Smooth muscle cell (in vitro differentiated cells): Measurements from ENCODE around the gene SLC15A3. TPM values are rescaled to one million over a fixed set of nuclear protein-coding genes. Genes with fewer than 3 reads are reported as not detected.

ENCODE experiments used
- DNase-seq: peaks from one replicate; lab custom pipeline; 2025; ENCODE audit not compliant: unreplicated experiment; lab: John Stamatoyannopoulos, UW
- H2AFZ ChIP-seq: fragments of 200-600 bp; sonication (generic); 2 replicates; pipeline ENCODE4 v1.6.0; 2016; ENCODE audit warnings: antibody characterized with exemption, low read depth, mild to moderate bottlenecking
- H3F3A ChIP-seq: fragments of 200-600 bp; sonication (generic); 2 replicates; pipeline ENCODE4 v1.6.0; 2017; ENCODE audit warnings: antibody characterized with exemption, low read depth
- H3K27ac ChIP-seq: fragments of 200-600 bp; sonication (generic); 2 replicates; pipeline ENCODE4 v1.5.1; 2016; ENCODE audit warnings: low read depth, mild to moderate bottlenecking
- H3K27me3 ChIP-seq: fragments of 200-600 bp; sonication (generic); 2 replicates; pipeline ENCODE4 v1.6.1; 2016; ENCODE audit warnings: low read depth, mild to moderate bottlenecking
- H3K36me3 ChIP-seq: fragments of 200-600 bp; sonication (generic); 2 replicates; pipeline ENCODE4 v1.5.1; 2016; ENCODE audit warnings: low read depth
- H3K4me1 ChIP-seq: fragments of 200-600 bp; sonication (generic); 2 replicates; pipeline ENCODE4 v1.5.1; 2016; ENCODE audit warnings: low read depth
- H3K4me2 ChIP-seq: fragments of 200-600 bp; sonication (generic); 2 replicates; pipeline ENCODE4 v1.6.0; 2016; ENCODE audit warnings: mild to moderate bottlenecking
- H3K4me3 ChIP-seq: fragments of 200-600 bp; sonication (generic); 2 replicates; pipeline ENCODE4 v1.5.1; 2016; ENCODE audit warnings: mild to moderate bottlenecking
- H3K79me2 ChIP-seq: fragments of 200-600 bp; sonication (generic); 2 replicates; pipeline ENCODE4 v1.6.0; 2016; ENCODE audit warnings: low read depth, mild to moderate bottlenecking
- H3K9ac ChIP-seq: fragments of 200-600 bp; sonication (generic); 2 replicates; pipeline ENCODE4 v1.6.0; 2016; ENCODE audit warnings: low read depth
- H3K9me3 ChIP-seq: fragments of 200-600 bp; sonication (generic); replicated peaks from 2 replicates; pipeline ENCODE4 v1.5.1; 2016; ENCODE audit warnings: low read depth
- H4K20me1 ChIP-seq: fragments of 200-600 bp; sonication (generic); 2 replicates; pipeline ENCODE4 v1.6.0; 2016; ENCODE audit warnings: low read depth
- WGBS: methylation state at CpG from one replicate; pipeline ENCODE4 v1.1.7; 2016; ENCODE audit warnings: low lambda C conversion rate; 5-methylcytosine and 5-hydroxymethylcytosine counted together
- polyA plus RNA-seq: library from polyadenylated mRNA; unstranded; fragments of >200 nt; fragmentation: Nextera tagmentation; extraction: Ambion mirVana; gene quantifications from 2 replicates; pipeline ENCODE4 v1.2.1, GENCODE V29; 2016
- total RNA-seq: library from RNA; depleted of rRNA; stranded (reverse); fragments of >200 nt; gene quantifications from 2 replicates; pipeline ENCODE4 v1.2.3, GENCODE V29; 2014
- TF ChIP-seq, protein P1 (sequence below): fragments of 200-600 bp; sonication (generic); IDR thresholded peaks from 2 replicates; pipeline ENCODE4 v1.5.1; 2017; ENCODE audit warnings: borderline replicate concordance, mild to moderate bottlenecking, antibody characterized with exemption; ENCODE audit not compliant: insufficient read depth, poor library complexity, severe bottlenecking

Gene SLC15A3
- total and polyA plus RNA-seq, 2 experiments from 2014 or later, result 0.27 to 0.33 TPM

DNA sequence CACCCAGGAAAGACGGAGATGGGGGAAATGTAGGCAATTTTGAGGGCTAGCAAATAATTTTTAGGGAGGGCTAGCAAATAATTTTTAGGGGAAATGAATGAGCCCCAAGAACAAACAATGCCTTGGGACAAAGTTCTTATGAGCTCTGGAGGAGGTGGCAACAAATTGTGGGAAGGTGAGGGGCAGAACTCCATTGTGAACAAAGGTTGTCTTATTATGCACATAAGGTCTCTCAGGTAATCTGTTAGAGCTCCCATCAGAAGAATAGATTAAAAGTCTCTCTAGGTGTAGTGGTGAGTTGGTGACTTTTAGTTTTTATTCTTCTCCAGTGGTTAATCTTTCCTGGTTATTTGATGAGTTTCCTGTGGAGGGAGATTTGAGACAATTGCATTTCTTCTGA, 43.2 kb downstream of the SLC15A3 start:
- Histone ChIP-seq H3K4me1 (peaks cover 12% of the 10 kb centered on the region), H3K79me2 (peaks cover 22% of the 10 kb centered on the region), H3K9ac (no peak overlapping the region), H3K4me2 (no peak overlapping the region), H2AFZ (no peak overlapping the region), H3K27ac (no peak overlapping the region), H4K20me1 (peaks cover 20% of the 10 kb centered on the region), H3K36me3 (no peaks in the 10 kb centered on the region), H3F3A (no peaks in the 10 kb centered on the region), H3K27me3 (peaks cover 6% of the 10 kb centered on the region), H3K4me3 (no peak overlapping the region), H3K9me3 (no peaks in the 10 kb centered on the region)
- 50% methylated on average over 1 of the region's 1 CpG for WGBS
- TF ChIP-seq, protein P1, sequence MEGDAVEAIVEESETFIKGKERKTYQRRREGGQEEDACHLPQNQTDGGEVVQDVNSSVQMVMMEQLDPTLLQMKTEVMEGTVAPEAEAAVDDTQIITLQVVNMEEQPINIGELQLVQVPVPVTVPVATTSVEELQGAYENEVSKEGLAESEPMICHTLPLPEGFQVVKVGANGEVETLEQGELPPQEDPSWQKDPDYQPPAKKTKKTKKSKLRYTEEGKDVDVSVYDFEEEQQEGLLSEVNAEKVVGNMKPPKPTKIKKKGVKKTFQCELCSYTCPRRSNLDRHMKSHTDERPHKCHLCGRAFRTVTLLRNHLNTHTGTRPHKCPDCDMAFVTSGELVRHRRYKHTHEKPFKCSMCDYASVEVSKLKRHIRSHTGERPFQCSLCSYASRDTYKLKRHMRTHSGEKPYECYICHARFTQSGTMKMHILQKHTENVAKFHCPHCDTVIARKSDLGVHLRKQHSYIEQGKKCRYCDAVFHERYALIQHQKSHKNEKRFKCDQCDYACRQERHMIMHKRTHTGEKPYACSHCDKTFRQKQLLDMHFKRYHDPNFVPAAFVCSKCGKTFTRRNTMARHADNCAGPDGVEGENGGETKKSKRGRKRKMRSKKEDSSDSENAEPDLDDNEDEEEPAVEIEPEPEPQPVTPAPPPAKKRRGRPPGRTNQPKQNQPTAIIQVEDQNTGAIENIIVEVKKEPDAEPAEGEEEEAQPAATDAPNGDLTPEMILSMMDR, result no peak
- DNase-seq, result no peak

- Histone ChIP-seq H3K27ac (peak within 1 kb of the TSS; percentile 85), H3K9ac (peak within 1 kb of the TSS; percentile 87), H4K20me1 (peaks cover 33% of the 10 kb centered on the region), H3K4me3 (peak within 1 kb of the TSS; percentile 76), H3K9me3 (no peaks in the 10 kb centered on the region), H3F3A (no peaks in the 10 kb centered on the region), H3K4me2 (peak within 1 kb of the TSS; percentile 89), H2AFZ (peak within 1 kb of the TSS; percentile 88), H3K36me3 (no peaks in the 10 kb centered on the region), H3K4me1 (peaks cover 6% of the 10 kb centered on the region), H3K79me2 (peaks cover 25% of the 10 kb centered on the region), H3K27me3 (peaks cover 6% of the 10 kb centered on the region)
- TF ChIP-seq, protein P1, result no peak
- peak; percentile 72 for DNase-seq
- WGBS, result under 1% methylated on average over 75 of the region's 75 CpGs
These were observed 45.6 kb downstream of the SLC15A3 start, which contains the start of gene PRPF19 for GRCh38 chr11:60906132-60906972. PRPF19 (minus strand) TSS chr11:60906585; CDS start chr11:60906382, 203 bp downstream.

- H3K4me3 ChIP-seq, result peak overlapping the region; percentile 76
- peaks cover 33% of the 10 kb centered on the region for H4K20me1 ChIP-seq
- peak overlapping the region; percentile 87 for H3K9ac ChIP-seq
- TF ChIP-seq, protein P1, result no peak
- DNase-seq, result no peak
- no peaks in the 10 kb centered on the region for H3K36me3 ChIP-seq
- peak overlapping the region; percentile 89 for H3K4me2 ChIP-seq
- peaks cover 5% of the 10 kb centered on the region for H3K27me3 ChIP-seq
- H3K4me1 ChIP-seq, result peaks cover 6% of the 10 kb centered on the region
- peaks cover 5% of the 10 kb centered on the region for H3F3A ChIP-seq
- H3K27ac ChIP-seq, result peak overlapping the region; percentile 85
- 9% methylated on average over 16 of the region's 16 CpGs for WGBS
- no peaks in the 10 kb centered on the region for H3K9me3 ChIP-seq
- peaks cover 25% of the 10 kb centered on the region for H3K79me2 ChIP-seq
- H2AFZ ChIP-seq, result peak overlapping the region; percentile 64
These were observed 46.3 kb downstream of the SLC15A3 start for GRCh38 chr11:60905551-60906113.
